DND-41 (cell line): ENCODE data around the gene PRRC2B.
"Not testable (repeated sequence)": the region's sequence is repeated elsewhere in the genome, so short reads cannot be mapped to it uniquely, and the experiment has no call there.

Experiments used
- ATAC-seq: fragments of 200-7000 bp; cut with Tn5 transposase; 3 replicates; pipeline ENCODE4 v1.9.1; 2021; ENCODE audit warnings: low read depth; ENCODE audit not compliant: insufficient read depth
- DNase-seq: peaks from one replicate; pipeline ENCODE4 v3.0.0-alpha.2; 2020
- H2AFZ ChIP-seq: 2 replicates; pipeline ENCODE4 v1.6.0; 2012; ENCODE audit warnings: low read depth, low read length
- H3K27ac ChIP-seq: 2 replicates; pipeline ENCODE4 v1.5.1; 2012; ENCODE audit warnings: low read length, inconsistent platforms
- H3K27me3 ChIP-seq: fragments of 200-600 bp; sonication (generic); 2 replicates; pipeline ENCODE4 v1.6.0; 2012; ENCODE audit warnings: low read length, mild to moderate bottlenecking, inconsistent platforms; ENCODE audit not compliant: insufficient read depth, poor library complexity
- H3K36me3 ChIP-seq: 2 replicates; pipeline ENCODE4 v1.5.1; 2012; ENCODE audit warnings: low read length, inconsistent platforms; ENCODE audit not compliant: insufficient read depth
- H3K4me1 ChIP-seq: 2 replicates; pipeline ENCODE4 v1.5.1; 2012; ENCODE audit warnings: mild to moderate bottlenecking, low read length; ENCODE audit not compliant: insufficient read depth
- H3K4me2 ChIP-seq: 2 replicates; pipeline ENCODE4 v1.6.0; 2012; ENCODE audit warnings: mild to moderate bottlenecking, moderate library complexity, low read length, inconsistent platforms; ENCODE audit not compliant: insufficient read depth
- H3K4me3 ChIP-seq, 2 experiments: fragments of 200-600 bp in 1 of 2; shearing (Covaris generic) in 1 of 2; 2 replicates each; pipeline ENCODE4 v1.5.1; 2012 to 2016; ENCODE audit warnings: inconsistent platforms in 2 of 2, low read length in 2 of 2, mild to moderate bottlenecking in 2 of 2, low read depth in 1 of 2, moderate library complexity in 1 of 2
- H3K79me2 ChIP-seq: 2 replicates; pipeline ENCODE4 v1.6.0; 2012; ENCODE audit warnings: low read length, inconsistent platforms; ENCODE audit not compliant: insufficient read depth
- H3K9ac ChIP-seq: 2 replicates; pipeline ENCODE4 v1.6.0; 2012; ENCODE audit warnings: low read depth, mild to moderate bottlenecking, inconsistent platforms, low read length, moderate library complexity
- H3K9me3 ChIP-seq: 2 replicates; pipeline ENCODE4 v1.5.1; 2012; ENCODE audit warnings: low read length, moderate library complexity, mild to moderate bottlenecking, inconsistent platforms; ENCODE audit not compliant: insufficient read depth, severe bottlenecking
- H4K20me1 ChIP-seq: 2 replicates; pipeline ENCODE4 v1.6.0; 2012; ENCODE audit warnings: low read length; ENCODE audit not compliant: insufficient read depth
- EZH2 ChIP-seq: IDR thresholded peaks from 3 replicates; pipeline ENCODE4 v1.6.1; 2012; ENCODE audit warnings: borderline replicate concordance, low read depth, mild to moderate bottlenecking, moderate library complexity, low read length, inconsistent platforms; ENCODE audit not compliant: severe bottlenecking
- TF ChIP-seq, protein P1 (sequence below): IDR thresholded peaks from 2 replicates; pipeline ENCODE4 v1.5.1; 2012; ENCODE audit warnings: borderline replicate concordance, low read length, moderate library complexity, mild to moderate bottlenecking; ENCODE audit not compliant: poor library complexity, severe bottlenecking; ENCODE audit errors: extremely low read depth

The PRRC2B gene

GRCh38 chr9:131366761-131367401 is 27.0 kb upstream of the PRRC2B start:
- no peaks in the 10 kb centered on the region for H4K20me1 ChIP-seq
- no peak for TF ChIP-seq EZH2
- TF ChIP-seq, protein P1, sequence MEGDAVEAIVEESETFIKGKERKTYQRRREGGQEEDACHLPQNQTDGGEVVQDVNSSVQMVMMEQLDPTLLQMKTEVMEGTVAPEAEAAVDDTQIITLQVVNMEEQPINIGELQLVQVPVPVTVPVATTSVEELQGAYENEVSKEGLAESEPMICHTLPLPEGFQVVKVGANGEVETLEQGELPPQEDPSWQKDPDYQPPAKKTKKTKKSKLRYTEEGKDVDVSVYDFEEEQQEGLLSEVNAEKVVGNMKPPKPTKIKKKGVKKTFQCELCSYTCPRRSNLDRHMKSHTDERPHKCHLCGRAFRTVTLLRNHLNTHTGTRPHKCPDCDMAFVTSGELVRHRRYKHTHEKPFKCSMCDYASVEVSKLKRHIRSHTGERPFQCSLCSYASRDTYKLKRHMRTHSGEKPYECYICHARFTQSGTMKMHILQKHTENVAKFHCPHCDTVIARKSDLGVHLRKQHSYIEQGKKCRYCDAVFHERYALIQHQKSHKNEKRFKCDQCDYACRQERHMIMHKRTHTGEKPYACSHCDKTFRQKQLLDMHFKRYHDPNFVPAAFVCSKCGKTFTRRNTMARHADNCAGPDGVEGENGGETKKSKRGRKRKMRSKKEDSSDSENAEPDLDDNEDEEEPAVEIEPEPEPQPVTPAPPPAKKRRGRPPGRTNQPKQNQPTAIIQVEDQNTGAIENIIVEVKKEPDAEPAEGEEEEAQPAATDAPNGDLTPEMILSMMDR: peak; percentile 39
- H3K27ac ChIP-seq: no peak overlapping the region
- H3K9ac ChIP-seq: no peak overlapping the region
- H2AFZ ChIP-seq: no peak overlapping the region
- H3K27me3 ChIP-seq: no peaks in the 10 kb centered on the region
- no peak overlapping the region for H3K4me2 ChIP-seq
- no peaks in the 10 kb centered on the region for H3K9me3 ChIP-seq
- H3K4me1 ChIP-seq: peaks cover under 1% of the 10 kb centered on the region; the same call in 1 of the 2 replicates
- H3K4me3 ChIP-seq: no peak overlapping the region
- 0 out of 2 replicates have a peak, but pooled peaks cover under 1% of the 10 kb centered on the region for H3K79me2 ChIP-seq
- no peaks in the 10 kb centered on the region for H3K36me3 ChIP-seq
- DNase-seq: no peak
- ATAC-seq: no peak

GRCh38 chr9:131367450-131367849 is 26.4 kb upstream of the PRRC2B start:
- Histone ChIP-seq H3K36me3 (no peaks in the 10 kb centered on the region), H4K20me1 (no peaks in the 10 kb centered on the region), H3K9ac (no peak overlapping the region), H3K4me1 (peaks cover 6% of the 10 kb centered on the region), H3K27me3 (no peaks in the 10 kb centered on the region), H3K27ac (no peak overlapping the region), H3K4me3 (no peak overlapping the region), H2AFZ (no peak overlapping the region), H3K4me2 (no peak overlapping the region), H3K9me3 (no peaks in the 10 kb centered on the region), H3K79me2 (peaks cover 6% of the 10 kb centered on the region)
- TF ChIP-seq, protein P1: no peak
- TF ChIP-seq EZH2: no peak
- no peak for DNase-seq
- ATAC-seq: no peak

DNA sequence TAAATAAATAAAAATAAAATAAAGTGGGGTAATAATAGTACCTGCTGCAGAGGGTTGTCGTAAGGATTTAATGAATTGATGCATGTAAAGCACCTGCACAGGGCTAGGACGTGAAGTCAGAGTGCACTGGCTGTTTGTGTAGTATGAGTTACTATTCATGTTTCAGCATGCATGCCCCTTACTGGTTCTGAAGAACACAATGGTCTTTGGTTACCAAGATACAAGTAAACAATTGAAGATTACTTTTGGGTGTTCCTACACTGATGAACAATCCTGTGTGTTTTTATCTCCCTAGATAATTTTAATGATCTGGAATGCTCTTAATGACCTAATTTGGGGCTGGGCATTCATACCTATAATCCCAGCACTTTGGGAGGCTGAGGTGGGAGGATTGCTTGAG is 23.2 kb upstream of the PRRC2B start:
- no peak overlapping the region for H3K4me3 ChIP-seq
- H3K27me3 ChIP-seq: no peaks in the 10 kb centered on the region
- no peaks in the 10 kb centered on the region for H3K36me3 ChIP-seq
- no peak for ATAC-seq
- no peaks in the 10 kb centered on the region for H4K20me1 ChIP-seq
- no peak overlapping the region for H3K27ac ChIP-seq
- no peak overlapping the region for H2AFZ ChIP-seq
- H3K9me3 ChIP-seq: no peaks in the 10 kb centered on the region
- no peak for DNase-seq
- peaks cover 12% of the 10 kb centered on the region for H3K79me2 ChIP-seq
- H3K4me2 ChIP-seq: no peak overlapping the region
- peaks cover 20% of the 10 kb centered on the region for H3K4me1 ChIP-seq
- no peak for TF ChIP-seq EZH2
- TF ChIP-seq, protein P1: no peak
- no peak overlapping the region for H3K9ac ChIP-seq

- Histone ChIP-seq H2AFZ (peak overlapping the region; percentile 85; the same call in 1 of the 2 replicates), H3K79me2 (peaks cover 12% of the 10 kb centered on the region), H3K4me3 (peak overlapping the region; percentile 46 to 68; a peak in 3 of 4 replicates), H3K4me1 (peaks cover 20% of the 10 kb centered on the region), H3K27ac (peak overlapping the region; percentile 81), H3K4me2 (peak overlapping the region; percentile 73), H3K9ac (peak overlapping the region; percentile 64)
- not testable (repeated sequence) for H4K20me1 ChIP-seq, ATAC-seq, H3K9me3 ChIP-seq, H3K36me3 ChIP-seq, H3K27me3 ChIP-seq, DNase-seq
Measured at GRCh38 chr9:131372599-131372973, 21.3 kb upstream of the PRRC2B start.

DNA sequence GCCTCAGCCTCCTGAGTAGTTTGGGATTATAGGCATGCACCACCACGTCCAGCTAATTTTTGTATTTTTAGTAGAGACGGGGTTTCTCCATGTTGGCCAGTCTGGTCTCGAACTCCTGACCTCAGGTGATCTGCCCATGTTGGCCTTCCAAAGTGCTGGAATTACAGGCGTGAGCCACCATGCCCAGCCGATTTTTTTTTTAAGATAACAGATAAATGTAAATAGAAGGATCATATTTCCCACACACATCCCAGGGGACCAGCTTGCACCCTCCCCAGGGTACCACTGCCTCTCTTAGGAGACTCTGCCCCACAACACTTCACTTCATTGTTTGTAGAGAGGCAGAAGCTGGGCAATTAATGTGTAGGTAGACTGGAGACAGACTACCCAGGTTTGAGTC is 19.2 kb upstream of the PRRC2B start:
- H3K9me3 ChIP-seq, H3K9ac ChIP-seq, DNase-seq, H3K4me3 ChIP-seq, H4K20me1 ChIP-seq, H2AFZ ChIP-seq, H3K27me3 ChIP-seq, H3K36me3 ChIP-seq, H3K27ac ChIP-seq, ATAC-seq: not testable (repeated sequence)
- peak overlapping the region; percentile 73; the same call in 1 of the 2 replicates for H3K4me2 ChIP-seq
- peaks cover 12% of the 10 kb centered on the region for H3K79me2 ChIP-seq
- peaks cover 20% of the 10 kb centered on the region for H3K4me1 ChIP-seq
